ENCODE results near the gene MADCAM1.

The MADCAM1 gene

DNA sequence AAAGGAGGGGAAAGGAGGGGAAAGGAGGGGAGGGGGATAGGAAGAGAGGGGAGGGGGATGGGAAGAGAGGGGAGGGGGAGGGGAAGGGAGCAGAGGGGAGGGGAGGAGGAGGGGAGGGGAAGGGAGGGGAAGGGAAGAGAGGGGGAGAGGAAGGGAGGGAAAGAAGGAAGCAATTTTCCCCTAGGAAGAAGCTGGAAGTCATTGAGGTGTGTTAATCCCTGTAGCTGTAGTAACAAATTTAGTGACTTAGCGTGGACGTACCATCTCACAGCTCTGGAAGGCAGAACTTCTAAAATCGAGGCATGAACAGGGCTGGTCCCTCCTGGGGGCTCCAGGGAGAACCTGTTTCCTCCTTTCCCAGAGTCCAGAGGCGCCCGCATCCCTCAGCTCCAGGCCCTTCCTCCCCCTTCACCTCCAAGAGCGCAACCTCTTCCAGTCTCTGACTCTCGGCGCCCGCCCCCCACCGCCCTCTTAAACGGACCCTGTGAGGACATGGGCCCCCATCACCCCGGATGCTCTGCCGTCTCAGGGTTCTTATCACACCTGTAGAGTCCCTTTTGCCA, 29.7 kb downstream of the MADCAM1 start:
- no peak overlapping the region for H3K9ac ChIP-seq (ENCODE audit: low read length)
- H3K4me1 ChIP-seq (ENCODE audit: low read length), result no peaks in the 10 kb centered on the region
- DNase-seq, result no peak

DNA sequence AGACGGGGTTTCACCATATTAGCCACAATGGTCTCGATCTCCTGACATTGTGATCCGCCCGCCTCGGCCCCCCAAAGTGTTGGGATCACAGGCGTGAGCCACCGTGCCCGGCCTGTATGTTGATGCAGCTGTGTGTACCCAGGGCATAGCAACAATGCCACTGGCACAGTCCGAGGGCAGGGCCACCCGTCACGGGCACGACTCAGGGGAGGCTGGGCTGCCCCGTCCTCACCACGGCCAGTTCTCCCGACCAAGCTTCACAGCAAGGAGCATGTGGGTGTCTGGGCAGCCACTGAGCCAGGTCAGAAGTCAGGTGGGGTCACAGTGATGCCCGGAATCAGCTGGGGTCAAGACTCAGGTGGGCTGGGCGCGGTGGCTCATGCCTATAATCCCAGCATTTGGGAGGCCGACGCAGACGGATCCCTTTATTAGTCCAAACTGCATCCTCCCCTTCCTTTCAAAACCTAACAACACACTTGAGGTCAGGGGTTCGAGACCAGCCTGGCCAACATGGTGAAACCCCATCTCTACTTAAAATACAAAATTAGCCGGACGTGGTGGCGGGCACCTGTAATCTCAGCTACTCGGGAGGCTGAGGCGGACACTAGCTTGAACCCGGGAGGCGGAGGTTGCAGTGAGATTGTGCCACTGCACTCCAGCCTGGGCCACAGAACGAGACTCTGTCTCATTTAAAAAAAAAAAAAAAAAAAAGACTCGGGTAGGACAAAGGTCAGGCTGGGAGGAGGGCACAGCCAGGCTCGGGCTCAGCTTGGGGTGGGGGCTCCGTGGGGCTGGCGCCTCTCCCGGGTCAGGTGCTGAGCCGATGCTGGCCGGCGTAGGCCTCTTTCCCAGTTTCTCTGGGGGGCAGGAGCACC, 34.1 kb downstream of the MADCAM1 start:
- TF ChIP-seq, protein P1, sequence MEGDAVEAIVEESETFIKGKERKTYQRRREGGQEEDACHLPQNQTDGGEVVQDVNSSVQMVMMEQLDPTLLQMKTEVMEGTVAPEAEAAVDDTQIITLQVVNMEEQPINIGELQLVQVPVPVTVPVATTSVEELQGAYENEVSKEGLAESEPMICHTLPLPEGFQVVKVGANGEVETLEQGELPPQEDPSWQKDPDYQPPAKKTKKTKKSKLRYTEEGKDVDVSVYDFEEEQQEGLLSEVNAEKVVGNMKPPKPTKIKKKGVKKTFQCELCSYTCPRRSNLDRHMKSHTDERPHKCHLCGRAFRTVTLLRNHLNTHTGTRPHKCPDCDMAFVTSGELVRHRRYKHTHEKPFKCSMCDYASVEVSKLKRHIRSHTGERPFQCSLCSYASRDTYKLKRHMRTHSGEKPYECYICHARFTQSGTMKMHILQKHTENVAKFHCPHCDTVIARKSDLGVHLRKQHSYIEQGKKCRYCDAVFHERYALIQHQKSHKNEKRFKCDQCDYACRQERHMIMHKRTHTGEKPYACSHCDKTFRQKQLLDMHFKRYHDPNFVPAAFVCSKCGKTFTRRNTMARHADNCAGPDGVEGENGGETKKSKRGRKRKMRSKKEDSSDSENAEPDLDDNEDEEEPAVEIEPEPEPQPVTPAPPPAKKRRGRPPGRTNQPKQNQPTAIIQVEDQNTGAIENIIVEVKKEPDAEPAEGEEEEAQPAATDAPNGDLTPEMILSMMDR (IDR thresholded peaks at IDR 0.05; ENCODE audit: low read length), result no peak
- TF ChIP-seq EZH2phosphoT487 (IDR thresholded peaks at IDR 0.05; ENCODE audit: low read length) (no peak), EZH2 (optimal IDR thresholded peaks at IDR 0.05; ENCODE audit: low read depth, low read length) (no peak)
- Histone ChIP-seq H3K4me1 (ENCODE audit: low read length) (peaks cover 7% of the 10 kb centered on the region), H3K27ac (ENCODE audit: low read length) (no peak overlapping the region), H3F3A (ENCODE audit: insufficient read depth, low read length) (no peaks in the 10 kb centered on the region), H3K4me2 (ENCODE audit: low read depth, low read length) (peak overlapping the region; percentile 99), H4K20me1 (ENCODE audit: insufficient read depth, low read length) (no peaks in the 10 kb centered on the region), H3K9ac (ENCODE audit: low read length) (peak overlapping the region; percentile 70; the same call in 1 of the 2 replicates), H3K79me2 (ENCODE audit: low read length) (peaks cover 34% of the 10 kb centered on the region), H3K9me3 (replicated peaks; ENCODE audit: insufficient read depth, low read length) (no peaks in the 10 kb centered on the region), H3K36me3 (replicated peaks; ENCODE audit: insufficient read depth, low read length) (no peaks in the 10 kb centered on the region), H3K27me3 (replicated peaks; ENCODE audit: insufficient read depth, low read length) (peaks cover 38% of the 10 kb centered on the region), H3K4me3 (ENCODE audit: low read length) (peak overlapping the region; percentile 90), H2AFZ (ENCODE audit: low read length) (peak overlapping the region; percentile 89), H3K9me2 (replicated peaks; ENCODE audit: insufficient read depth, low read length) (no peaks in the 10 kb centered on the region)
- no peak for DNase-seq

More for the DNA sequence above, 29.7 kb downstream of the MADCAM1 start:
- Histone ChIP-seq H4K20me1 (ENCODE audit: insufficient read depth, low read length) (no peaks in the 10 kb centered on the region), H3K9me2 (replicated peaks; ENCODE audit: insufficient read depth, low read length) (no peaks in the 10 kb centered on the region), H3K4me3 (ENCODE audit: low read length) (no peak overlapping the region), H3K27me3 (replicated peaks; ENCODE audit: insufficient read depth, low read length) (peaks cover 63% of the 10 kb centered on the region), H3K4me2 (ENCODE audit: low read depth, low read length) (no peak overlapping the region), H3K9me3 (replicated peaks; ENCODE audit: insufficient read depth, low read length) (no peaks in the 10 kb centered on the region), H3K79me2 (ENCODE audit: low read length) (no peaks in the 10 kb centered on the region), H3K27ac (ENCODE audit: low read length) (no peak overlapping the region), H3F3A (ENCODE audit: insufficient read depth, low read length) (no peaks in the 10 kb centered on the region), H2AFZ (ENCODE audit: low read length) (no peak overlapping the region), H3K36me3 (replicated peaks; ENCODE audit: insufficient read depth, low read length) (no peaks in the 10 kb centered on the region)
- TF ChIP-seq, protein P1 (IDR thresholded peaks at IDR 0.05; ENCODE audit: low read length), result no peak
- TF ChIP-seq EZH2 (optimal IDR thresholded peaks at IDR 0.05; ENCODE audit: low read depth, low read length) (no peak), EZH2phosphoT487 (IDR thresholded peaks at IDR 0.05; ENCODE audit: low read length) (no peak)

DNA sequence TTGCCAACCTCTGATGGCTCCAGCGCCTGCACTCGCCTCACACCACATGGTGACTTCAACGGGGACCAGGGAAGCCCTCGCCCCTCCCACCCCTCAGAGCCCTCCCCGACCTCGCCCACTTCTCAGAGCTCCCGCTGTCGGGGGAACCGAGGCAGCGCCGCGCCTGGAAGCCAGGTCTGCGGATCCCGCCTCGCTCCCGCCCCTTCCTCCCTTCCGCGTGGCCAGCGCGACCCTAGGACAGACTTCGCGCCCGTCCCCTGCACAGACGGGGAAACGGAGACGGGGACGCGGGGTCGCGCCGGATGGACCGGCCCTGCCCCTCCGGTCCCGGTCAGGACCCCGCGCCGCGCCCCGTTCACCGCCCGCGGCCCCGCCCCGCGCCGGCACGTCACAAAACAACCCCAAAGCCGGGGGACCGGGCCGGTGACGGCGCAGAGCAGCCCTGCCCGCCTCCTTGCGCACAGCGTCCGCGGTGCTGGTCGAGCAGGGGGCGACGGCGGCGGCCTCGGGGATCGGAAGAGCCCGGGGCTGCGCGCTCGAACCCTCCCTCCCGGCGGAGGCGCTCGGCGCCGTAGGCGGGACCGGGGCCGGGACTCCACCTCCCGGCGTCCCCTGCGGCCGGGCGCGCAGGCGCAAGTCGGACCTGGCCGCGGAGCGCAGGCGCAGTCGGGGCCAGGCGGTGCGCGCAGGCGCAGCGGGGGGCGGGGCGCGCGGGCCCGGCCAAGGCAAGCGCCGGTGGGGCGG, 34.9 kb downstream of the MADCAM1 start:
- no peaks in the 10 kb centered on the region for H3F3A ChIP-seq (ENCODE audit: insufficient read depth, low read length)
- no peaks in the 10 kb centered on the region for H4K20me1 ChIP-seq (ENCODE audit: insufficient read depth, low read length)
- DNase-seq, result peak; percentile 94
- H3K9me3 ChIP-seq (replicated peaks; ENCODE audit: insufficient read depth, low read length), result no peaks in the 10 kb centered on the region
- peak overlapping the region; percentile 25; the same call in 1 of the 2 replicates for H3K27ac ChIP-seq (ENCODE audit: low read length)
- H3K9ac ChIP-seq (ENCODE audit: low read length), result peak overlapping the region; percentile 70
- H3K27me3 ChIP-seq (replicated peaks; ENCODE audit: insufficient read depth, low read length), result peaks cover 32% of the 10 kb centered on the region
- H3K79me2 ChIP-seq (ENCODE audit: low read length), result peaks cover 35% of the 10 kb centered on the region
- H3K4me2 ChIP-seq (ENCODE audit: low read depth, low read length), result peak overlapping the region; percentile 99
- peak overlapping the region; percentile 89 for H2AFZ ChIP-seq (ENCODE audit: low read length)
- no peaks in the 10 kb centered on the region for H3K36me3 ChIP-seq (replicated peaks; ENCODE audit: insufficient read depth, low read length)
- no peaks in the 10 kb centered on the region for H3K9me2 ChIP-seq (replicated peaks; ENCODE audit: insufficient read depth, low read length)
- H3K4me3 ChIP-seq (ENCODE audit: low read length), result peak overlapping the region; percentile 90
- TF ChIP-seq, protein P1 (IDR thresholded peaks at IDR 0.05; ENCODE audit: low read length), result peak; percentile 9; the same call in 1 of the 2 replicates
- no peak for TF ChIP-seq EZH2 (optimal IDR thresholded peaks at IDR 0.05; ENCODE audit: low read depth, low read length)
- H3K4me1 ChIP-seq (ENCODE audit: low read length), result peaks cover 7% of the 10 kb centered on the region
